Measurements from ENCODE around the gene ARHGAP26. TPM values are rescaled to one million over a fixed set of nuclear protein-coding genes. Genes with fewer than 3 reads are reported as not detected.

The ARHGAP26 gene
- total and polyA plus RNA-seq, 9 donors, result 1.9 to 47.1 (median 12.0) TPM

DNA sequence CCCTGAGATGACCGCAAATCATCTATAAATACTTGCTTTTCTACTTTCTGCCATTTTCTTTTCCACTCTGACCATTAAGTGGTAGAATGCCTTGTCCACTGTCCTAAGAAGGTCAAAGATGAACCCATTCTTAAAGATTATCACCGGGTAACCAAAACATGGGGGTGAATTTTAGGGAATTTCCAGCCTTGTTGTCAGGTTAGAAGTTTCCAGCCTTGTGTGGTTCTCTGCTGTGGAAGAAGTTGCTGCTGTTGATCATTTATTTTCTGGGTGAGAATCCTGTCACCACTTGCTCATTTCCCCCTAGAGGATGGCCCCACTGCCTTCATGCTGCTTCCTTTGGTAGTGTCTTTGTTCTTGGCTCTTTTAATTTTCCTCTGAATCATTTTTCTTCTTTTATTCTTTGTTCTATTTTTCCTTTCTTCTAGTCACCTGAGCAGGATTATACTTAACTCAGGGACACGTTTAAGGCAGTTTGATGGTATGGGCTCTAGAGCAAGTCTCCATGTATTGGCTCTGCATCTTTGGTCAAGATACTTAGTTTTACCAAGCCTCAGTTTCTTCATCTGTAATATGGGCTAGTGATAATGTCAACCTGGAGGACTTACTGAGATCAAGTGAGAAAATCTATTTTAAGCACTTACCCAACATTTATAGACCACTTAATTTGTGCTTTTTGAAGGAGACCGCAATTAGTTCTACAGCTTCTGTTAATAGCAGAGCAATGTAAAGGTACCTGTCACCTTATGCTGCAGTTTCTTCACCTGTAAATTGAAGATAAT lies 266.2 kb downstream of the ARHGAP26 start:
- TF ChIP-seq, protein P1, sequence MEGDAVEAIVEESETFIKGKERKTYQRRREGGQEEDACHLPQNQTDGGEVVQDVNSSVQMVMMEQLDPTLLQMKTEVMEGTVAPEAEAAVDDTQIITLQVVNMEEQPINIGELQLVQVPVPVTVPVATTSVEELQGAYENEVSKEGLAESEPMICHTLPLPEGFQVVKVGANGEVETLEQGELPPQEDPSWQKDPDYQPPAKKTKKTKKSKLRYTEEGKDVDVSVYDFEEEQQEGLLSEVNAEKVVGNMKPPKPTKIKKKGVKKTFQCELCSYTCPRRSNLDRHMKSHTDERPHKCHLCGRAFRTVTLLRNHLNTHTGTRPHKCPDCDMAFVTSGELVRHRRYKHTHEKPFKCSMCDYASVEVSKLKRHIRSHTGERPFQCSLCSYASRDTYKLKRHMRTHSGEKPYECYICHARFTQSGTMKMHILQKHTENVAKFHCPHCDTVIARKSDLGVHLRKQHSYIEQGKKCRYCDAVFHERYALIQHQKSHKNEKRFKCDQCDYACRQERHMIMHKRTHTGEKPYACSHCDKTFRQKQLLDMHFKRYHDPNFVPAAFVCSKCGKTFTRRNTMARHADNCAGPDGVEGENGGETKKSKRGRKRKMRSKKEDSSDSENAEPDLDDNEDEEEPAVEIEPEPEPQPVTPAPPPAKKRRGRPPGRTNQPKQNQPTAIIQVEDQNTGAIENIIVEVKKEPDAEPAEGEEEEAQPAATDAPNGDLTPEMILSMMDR (IDR thresholded peaks at IDR 0.05), result no peak
- no peak for TF ChIP-seq EP300 (IDR thresholded peaks at IDR 0.05)
- TF ChIP-seq POLR2A (IDR thresholded peaks at IDR 0.05), result no peak
- intact Hi-C loops (cut with DNase I), result no loop called here
- H3K27ac ChIP-seq, result no peak overlapping the region
- H3K9me3 ChIP-seq, result no peaks in the 10 kb centered on the region
- H3K27me3 ChIP-seq, result no peaks in the 10 kb centered on the region
- no peaks in the 10 kb centered on the region for H3K36me3 ChIP-seq
- no peak overlapping the region for H3K4me3 ChIP-seq
- no peaks in the 10 kb centered on the region for H3K4me1 ChIP-seq (ENCODE audit: insufficient read depth)
- WGBS, 3 donors, result 92 to 93% (median 92%) methylated on average over 4 of the region's 4 CpGs
- DNase-seq, result no peak

DNA sequence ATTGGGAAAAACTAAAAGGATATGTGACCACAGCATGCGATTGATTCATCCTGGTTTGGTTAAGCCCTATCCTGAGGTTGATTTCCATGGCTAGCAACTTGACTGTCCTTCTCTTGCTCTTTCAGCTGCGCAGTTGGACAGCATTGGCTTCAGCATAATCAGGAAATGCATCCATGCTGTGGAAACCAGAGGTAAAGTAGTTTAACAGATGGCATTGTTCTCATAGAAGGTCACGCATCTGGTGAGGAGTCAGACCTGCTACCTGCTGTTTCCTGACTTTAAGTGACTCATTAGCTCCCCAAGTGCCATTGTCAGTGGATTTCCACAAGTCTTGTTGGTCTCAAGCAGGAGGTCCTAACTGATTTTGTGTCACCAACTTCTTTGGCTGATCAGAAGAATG lies 266.9 kb downstream of the ARHGAP26 start:
- H3K27me3 ChIP-seq, result no peaks in the 10 kb centered on the region
- H3K9me3 ChIP-seq, result no peaks in the 10 kb centered on the region
- 89 to 93% (median 92%) methylated on average over 3 of the region's 3 CpGs for WGBS, 3 donors
- peaks cover 4% of the 10 kb centered on the region for H3K4me1 ChIP-seq (ENCODE audit: insufficient read depth)
- TF ChIP-seq POLR2A (IDR thresholded peaks at IDR 0.05), result no peak
- TF ChIP-seq, protein P1 (IDR thresholded peaks at IDR 0.05), result no peak
- no peak for TF ChIP-seq EP300 (IDR thresholded peaks at IDR 0.05)
- H3K4me3 ChIP-seq, result no peak overlapping the region
- no peak overlapping the region for H3K27ac ChIP-seq
- H3K36me3 ChIP-seq, result no peaks in the 10 kb centered on the region
- intact Hi-C loops (cut with DNase I), result no loop called here
- DNase-seq, result no peak

DNA sequence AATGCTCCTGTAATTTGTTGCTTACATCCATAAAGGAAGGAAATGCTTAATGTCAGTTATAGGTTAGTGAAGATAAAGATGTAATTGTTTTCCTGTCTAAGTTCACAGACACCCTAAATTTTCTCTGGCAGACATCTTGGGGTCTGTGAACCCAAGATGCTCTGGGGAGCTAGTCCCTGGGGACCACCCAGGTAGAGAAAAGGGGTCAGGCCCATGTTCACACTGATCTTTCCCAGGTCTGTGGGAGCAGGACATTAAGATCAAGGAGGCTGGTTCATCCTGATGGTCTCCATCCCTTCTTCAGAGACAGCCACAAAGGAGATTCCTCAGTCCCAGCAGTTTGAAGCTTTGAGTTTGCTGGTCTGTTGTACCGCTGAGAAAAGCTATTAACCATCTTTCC lies 267.5 kb downstream of the ARHGAP26 start:
- H3K4me1 ChIP-seq (ENCODE audit: insufficient read depth), result peaks cover 6% of the 10 kb centered on the region
- no peaks in the 10 kb centered on the region for H3K36me3 ChIP-seq
- TF ChIP-seq POLR2A (IDR thresholded peaks at IDR 0.05), result no peak
- TF ChIP-seq, protein P1 (IDR thresholded peaks at IDR 0.05), result no peak
- H3K27ac ChIP-seq, result no peak overlapping the region
- H3K27me3 ChIP-seq, result no peaks in the 10 kb centered on the region
- H3K9me3 ChIP-seq, result no peaks in the 10 kb centered on the region
- intact Hi-C loops (cut with DNase I), result no loop called here
- no peak overlapping the region for H3K4me3 ChIP-seq
- WGBS, 3 donors, result 88 to 90% (median 89%) methylated on average over 1 of the region's 1 CpG
- DNase-seq, result no peak

DNA sequence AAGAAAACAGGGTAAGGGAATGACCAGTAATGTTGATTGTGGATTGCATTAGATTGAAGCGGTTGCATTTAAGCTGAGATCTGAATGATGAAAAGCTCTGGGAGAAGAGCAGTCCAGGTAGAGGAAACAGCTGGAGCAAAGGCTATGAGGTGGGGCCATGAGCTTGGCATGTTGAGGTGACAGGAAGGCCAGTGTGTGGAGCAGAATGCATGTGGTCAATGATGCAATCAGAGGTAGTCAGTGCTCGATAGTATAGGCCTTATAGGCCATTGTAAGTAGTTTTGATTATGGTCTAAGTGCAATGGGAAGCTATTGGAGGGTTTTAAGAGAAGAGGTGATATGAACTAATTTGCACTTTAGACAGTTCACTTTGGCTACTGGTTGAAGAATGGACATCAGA lies 270.4 kb downstream of the ARHGAP26 start:
- no peaks in the 10 kb centered on the region for H3K36me3 ChIP-seq
- H3K27ac ChIP-seq, result no peak overlapping the region
- intact Hi-C loops (cut with DNase I), result no loop called here
- no peaks in the 10 kb centered on the region for H3K9me3 ChIP-seq
- no peak for DNase-seq
- 90 to 94% (median 91%) methylated on average over 2 of the region's 2 CpGs for WGBS, 3 donors
- no peaks in the 10 kb centered on the region for H3K27me3 ChIP-seq
- H3K4me3 ChIP-seq, result no peak overlapping the region
- TF ChIP-seq EP300 (IDR thresholded peaks at IDR 0.05) (no peak), POLR2A (IDR thresholded peaks at IDR 0.05) (no peak)
- TF ChIP-seq, protein P1 (IDR thresholded peaks at IDR 0.05), result no peak
- H3K4me1 ChIP-seq (ENCODE audit: insufficient read depth), result peaks cover 6% of the 10 kb centered on the region
